Panc1 (cell line): ENCODE results near the gene KAZN.

Experiments
- CTCF ChIP-seq: fragments of 450-650 bp; IDR thresholded peaks from 2 replicates; pipeline ENCODE4 v1.5.1; 2017; ENCODE audit warnings: mild to moderate bottlenecking
- POLR2AphosphoS5 ChIP-seq: IDR thresholded peaks from 2 replicates; pipeline ENCODE4 v1.6.1; 2012; ENCODE audit warnings: mild to moderate bottlenecking, low read depth, low read length, moderate library complexity

GRCh38 chr1:15159166-15159555, 560.7 kb downstream of the KAZN start:
- TF ChIP-seq POLR2AphosphoS5 (no peak), CTCF (no peak)
